Measurements from ENCODE around the gene BTD. TPM values are rescaled to one million over a fixed set of nuclear protein-coding genes. Genes with fewer than 3 reads are reported as not detected.

The BTD gene
- total and polyA plus RNA-seq, 8 donors: 13.5 to 21.2 (median 17.0) TPM

DNA sequence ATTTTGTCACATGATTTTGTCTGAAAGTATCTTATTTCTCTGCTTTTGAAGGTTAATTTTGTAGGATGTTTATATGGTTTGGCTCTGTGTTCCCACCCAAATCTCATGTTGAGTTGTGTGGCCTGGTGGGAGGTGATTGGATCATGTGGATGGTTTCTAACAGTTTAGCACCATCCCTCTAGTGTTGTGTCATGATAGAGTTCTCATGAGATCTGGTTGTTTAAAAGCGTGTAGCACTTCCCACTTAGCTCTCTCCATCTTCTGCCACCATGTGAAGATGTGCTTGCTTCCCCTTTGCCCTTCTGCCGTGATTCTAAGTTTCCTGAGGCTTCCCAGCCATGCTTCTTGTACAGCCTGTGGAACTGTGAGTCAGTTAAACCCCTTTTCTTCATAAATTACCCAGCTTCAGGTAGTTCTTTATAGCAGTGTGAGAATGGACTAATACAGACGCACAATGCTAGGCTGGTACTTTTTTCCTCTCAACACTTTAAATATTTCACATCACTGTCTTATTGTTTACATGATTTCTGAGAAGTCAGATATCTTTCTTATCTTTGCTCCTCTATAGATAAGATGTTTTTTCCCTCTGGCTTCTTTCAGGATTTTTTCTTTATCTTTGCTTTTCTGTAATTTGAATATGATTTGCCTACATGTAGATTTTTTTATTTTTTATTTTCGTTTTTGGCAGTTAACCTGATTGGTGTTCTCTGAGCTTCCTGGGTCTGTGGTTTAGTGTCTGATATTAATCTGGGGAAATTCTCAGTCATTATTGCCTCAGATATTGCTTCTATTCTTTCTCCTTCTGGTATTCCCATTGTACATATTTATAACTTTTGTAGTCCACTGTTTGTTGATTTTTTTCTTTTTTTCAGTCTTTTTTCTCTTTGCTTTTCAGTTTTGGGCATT lies 22.2 kb downstream of the BTD start:
- no peaks in the 10 kb centered on the region for H3K36me3 ChIP-seq
- DNase-seq (no peak), ATAC-seq (no peak)
- no peak overlapping the region for H3K4me3 ChIP-seq
- H3K27ac ChIP-seq: no peak overlapping the region
- intact Hi-C loops (cut with DNase I): no loop called here
- H3K4me1 ChIP-seq: no peaks in the 10 kb centered on the region
- no peaks in the 10 kb centered on the region for H3K27me3 ChIP-seq
- H3K9me3 ChIP-seq: peaks cover 0 to 29% of the 10 kb centered on the region in 2 donors
- no peak for TF ChIP-seq CTCF (IDR thresholded peaks at IDR 0.05)

DNA sequence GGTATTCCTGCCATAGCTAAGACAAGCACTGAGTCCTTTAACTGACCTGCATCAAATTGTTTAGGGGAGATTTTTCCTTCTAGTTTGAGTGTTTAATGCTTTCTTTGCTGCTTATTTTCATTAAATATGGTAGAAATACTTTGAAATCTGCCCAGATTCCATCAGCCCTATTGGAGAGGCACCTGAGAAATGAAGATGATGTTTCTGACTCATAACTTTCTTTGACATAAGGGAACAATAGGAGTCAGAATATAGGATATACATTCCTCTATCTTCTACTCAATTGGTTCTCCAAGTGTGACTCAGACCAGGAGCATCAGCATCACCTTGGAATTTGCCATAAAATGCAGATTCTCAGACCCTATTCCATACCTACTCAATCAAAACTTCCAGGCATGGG lies 27.4 kb downstream of the BTD start:
- TF ChIP-seq CTCF (IDR thresholded peaks at IDR 0.05): no peak
- intact Hi-C loops (cut with DNase I): no loop called here
- ATAC-seq: no peak

DNA sequence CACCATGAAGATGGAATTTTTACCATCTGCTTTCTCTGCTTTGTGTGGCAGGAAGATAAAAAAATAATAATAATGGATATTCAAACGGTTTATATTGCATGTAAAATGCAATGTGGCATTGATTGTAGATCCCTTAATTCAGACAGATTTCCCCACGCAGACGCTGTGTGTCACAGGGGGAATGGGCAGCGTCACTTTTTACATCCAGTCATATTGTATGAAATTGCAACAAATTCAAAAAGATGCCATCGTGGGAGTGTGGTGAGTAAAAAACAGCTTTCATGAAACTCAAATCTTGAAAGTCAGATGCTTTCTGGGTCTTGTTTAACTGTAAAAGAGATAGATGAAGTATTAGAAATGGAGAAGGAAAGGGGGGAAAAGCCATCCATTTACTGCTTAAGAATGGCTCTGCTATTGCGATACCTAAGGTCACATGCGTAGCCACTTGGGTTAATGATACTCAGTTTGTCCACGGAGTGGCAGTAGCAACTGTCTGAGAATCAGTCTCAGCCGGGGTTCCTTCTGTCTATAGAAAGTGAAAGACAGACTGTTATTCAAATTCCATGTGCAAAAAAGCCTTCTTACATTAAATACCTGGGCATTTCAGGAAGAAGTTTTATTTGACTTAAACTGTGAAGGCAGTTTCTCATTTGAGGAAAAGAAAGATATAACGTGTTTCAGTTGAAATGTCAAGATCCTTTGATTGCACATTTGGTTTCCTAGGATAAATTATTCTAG lies 28.5 kb downstream of the BTD start:
- H3K4me3 ChIP-seq: peak overlapping the region in 1 of 2 donors; percentile 25
- peak; percentile 98 for ATAC-seq
- H3K27me3 ChIP-seq: no peaks in the 10 kb centered on the region
- peak; percentile 60 to 72 for TF ChIP-seq CTCF (IDR thresholded peaks at IDR 0.05)
- no peaks in the 10 kb centered on the region for H3K9me3 ChIP-seq
- peak overlapping the region; percentile 57 to 72 for H3K27ac ChIP-seq
- peak in 3 of 4 donors; percentile 48 to 82 (median 63) for DNase-seq
- intact Hi-C loops (cut with DNase I): loop anchor here in 1 of 2 donors (5.0 kb wide), 1 partner anchor 167 kb away; the partner anchor contains the start of gene ANKRD28
- H3K36me3 ChIP-seq: no peaks in the 10 kb centered on the region
- H3K4me1 ChIP-seq: peaks cover 0 to 22% of the 10 kb centered on the region in 2 donors

More for the DNA sequence above, 27.4 kb downstream of the BTD start:
- DNase-seq: no peak
- Histone ChIP-seq H3K9me3 (no peaks in the 10 kb centered on the region), H3K27me3 (no peaks in the 10 kb centered on the region), H3K36me3 (no peaks in the 10 kb centered on the region), H3K4me3 (no peak overlapping the region), H3K4me1 (peaks cover 0 to 22% of the 10 kb centered on the region in 2 donors), H3K27ac (no peak overlapping the region)

DNA sequence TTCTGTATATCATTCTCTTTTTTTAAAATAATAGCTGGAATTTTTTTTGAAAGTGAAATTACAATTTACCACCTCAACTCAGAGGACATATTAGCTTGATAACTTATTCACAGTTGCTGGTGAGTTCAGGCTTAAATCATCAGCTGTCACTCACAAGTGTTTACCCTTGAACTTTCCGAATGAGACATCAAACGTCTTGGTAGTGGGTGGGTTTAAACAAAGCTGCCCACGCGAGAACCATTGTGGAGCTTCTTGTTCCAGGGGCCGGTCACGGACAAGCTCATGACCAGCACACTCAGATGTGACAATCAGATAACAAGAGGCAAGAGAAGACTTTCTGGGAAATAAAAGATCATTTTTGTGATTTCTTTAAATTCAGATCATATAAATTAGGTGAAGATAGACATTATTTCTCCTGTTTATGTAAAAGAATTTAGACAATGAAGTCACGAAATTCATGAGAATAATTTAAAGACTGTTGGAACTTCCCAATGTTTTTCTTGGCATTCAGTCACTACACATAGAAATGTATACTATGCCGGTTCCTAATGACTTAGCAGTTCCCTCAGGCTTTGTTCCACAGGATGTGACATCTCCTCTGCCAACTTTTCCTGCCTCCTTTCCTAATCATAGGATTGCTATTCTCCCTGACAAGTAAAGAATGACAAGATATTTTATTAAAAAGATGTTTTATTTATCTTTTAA lies 29.3 kb downstream of the BTD start:
- peak in 2 of 4 donors; percentile 40 to 65 for DNase-seq

More for the DNA sequence above, 29.3 kb downstream of the BTD start:
- Histone ChIP-seq H3K9me3 (no peaks in the 10 kb centered on the region), H3K27ac (peak overlapping the region; percentile 57 to 72), H3K4me3 (peak overlapping the region in 1 of 2 donors; percentile 25), H3K27me3 (no peaks in the 10 kb centered on the region), H3K36me3 (no peaks in the 10 kb centered on the region), H3K4me1 (peaks cover 6 to 28% of the 10 kb centered on the region in 2 donors)
- TF ChIP-seq CTCF (IDR thresholded peaks at IDR 0.05): no peak
- intact Hi-C loops (cut with DNase I): loop anchor here in 1 of 2 donors (5.0 kb wide), 1 partner anchor 167 kb away; the partner anchor contains the start of gene ANKRD28
- peak; percentile 22 for ATAC-seq

Data from left lung (tissue), 10 donors.